Skeletal muscle satellite cell (primary cell): ENCODE measurements around the gene CRIM1.

Experiments
- H3K27me3 ChIP-seq: 2 replicates; pipeline ENCODE4 v1.7.0; 2013; ENCODE audit warnings: low read length; ENCODE audit not compliant: control insufficient read depth, insufficient read depth
- H3K36me3 ChIP-seq: 2 replicates; pipeline ENCODE4 v1.7.0; 2013; ENCODE audit warnings: mild to moderate bottlenecking, control low read depth, low read length; ENCODE audit not compliant: insufficient read depth
- H3K4me1 ChIP-seq: 2 replicates; pipeline ENCODE4 v1.7.0; 2013; ENCODE audit warnings: low read length; ENCODE audit not compliant: control insufficient read depth, insufficient read depth
- H3K4me2 ChIP-seq: 2 replicates; pipeline ENCODE4 v1.7.0; 2013; ENCODE audit warnings: mild to moderate bottlenecking, low read length
- H3K4me3 ChIP-seq: 2 replicates; pipeline ENCODE4 v1.7.0; 2013; ENCODE audit warnings: low read length
- H3K9ac ChIP-seq: 2 replicates; pipeline ENCODE4 v1.7.0; 2013; ENCODE audit warnings: mild to moderate bottlenecking, low read depth, low read length, moderate library complexity
- H3K9me3 ChIP-seq: replicated peaks from 2 replicates; pipeline ENCODE4 v1.7.0; 2013; ENCODE audit warnings: mild to moderate bottlenecking, control low read depth, low read length

The CRIM1 gene

DNA sequence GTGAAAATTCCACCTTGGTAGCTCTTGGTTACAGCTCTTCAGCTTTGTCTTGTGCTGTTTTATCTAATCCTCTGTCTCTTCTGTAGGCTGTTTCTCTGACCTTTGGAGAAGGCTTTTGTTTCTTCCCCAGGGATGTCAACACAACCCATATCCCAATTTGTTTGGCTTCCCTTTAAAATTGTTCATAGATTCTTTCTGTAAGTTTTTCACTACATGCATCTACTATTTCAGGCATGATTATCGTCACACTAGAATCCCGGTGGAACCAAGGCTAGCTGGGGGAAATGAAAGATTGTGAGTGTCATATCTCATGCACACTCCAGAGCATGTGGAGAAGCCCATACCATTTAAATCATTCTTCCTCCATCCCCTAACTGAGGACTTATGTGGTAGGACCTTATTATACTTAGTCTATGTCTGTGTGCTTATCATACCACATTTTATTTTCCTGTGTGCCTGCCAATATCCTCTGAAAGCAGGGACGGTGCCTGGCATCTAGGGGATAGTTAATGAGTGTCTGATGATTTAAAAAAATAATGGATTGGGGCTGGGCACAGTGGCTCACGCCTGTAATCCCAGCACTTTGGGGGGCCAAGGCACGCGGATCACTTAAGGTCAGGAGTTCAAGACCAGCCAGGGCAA is 59.9 kb downstream of the CRIM1 start:
- H3K36me3 ChIP-seq = peaks cover 49% of the 10 kb centered on the region
- H3K9ac ChIP-seq = no peak overlapping the region
- no peak overlapping the region for H3K4me3 ChIP-seq
- H3K4me1 ChIP-seq = peaks cover 55% of the 10 kb centered on the region
- H3K27me3 ChIP-seq = no peaks in the 10 kb centered on the region
- H3K9me3 ChIP-seq = no peaks in the 10 kb centered on the region
- no peak overlapping the region for H3K4me2 ChIP-seq

DNA sequence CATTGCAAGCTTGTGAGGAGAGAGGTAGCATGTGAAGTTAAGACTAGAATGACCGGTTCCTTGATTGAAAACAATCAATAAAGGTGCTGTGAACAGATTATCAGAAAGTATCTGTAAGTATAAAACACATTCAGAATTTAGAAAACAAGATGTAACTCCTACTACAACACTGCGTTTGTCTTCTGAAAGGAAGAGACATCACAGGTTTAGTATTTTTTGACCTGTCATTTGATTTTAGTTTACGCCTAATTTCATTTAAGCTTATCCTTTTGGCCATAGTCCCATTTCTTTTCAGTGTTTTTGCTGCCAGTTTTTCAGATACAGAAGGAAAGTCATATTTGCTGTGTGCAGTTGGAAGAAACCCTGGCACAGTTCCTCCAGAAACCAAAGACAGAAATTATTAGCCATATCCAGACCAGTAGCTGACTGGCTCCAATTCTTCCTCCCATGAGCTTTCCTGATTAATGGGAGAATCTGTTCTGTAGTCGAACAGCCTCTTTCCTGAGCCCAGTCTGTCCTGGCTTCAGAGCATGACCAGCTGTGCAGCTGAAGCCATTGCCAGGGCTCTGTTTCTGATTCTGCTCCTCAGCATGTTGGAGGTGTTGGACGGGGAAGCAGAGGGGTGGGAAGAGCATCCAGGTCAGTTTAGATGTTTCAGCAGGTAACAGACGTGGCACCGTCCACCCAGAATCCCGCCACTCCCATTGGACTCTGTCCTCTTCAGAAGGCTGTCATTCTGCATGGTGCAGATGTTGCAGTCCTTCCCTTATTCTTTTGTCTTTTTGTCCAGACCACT is 61.0 kb downstream of the CRIM1 start:
- no peak overlapping the region for H3K4me2 ChIP-seq

DNA sequence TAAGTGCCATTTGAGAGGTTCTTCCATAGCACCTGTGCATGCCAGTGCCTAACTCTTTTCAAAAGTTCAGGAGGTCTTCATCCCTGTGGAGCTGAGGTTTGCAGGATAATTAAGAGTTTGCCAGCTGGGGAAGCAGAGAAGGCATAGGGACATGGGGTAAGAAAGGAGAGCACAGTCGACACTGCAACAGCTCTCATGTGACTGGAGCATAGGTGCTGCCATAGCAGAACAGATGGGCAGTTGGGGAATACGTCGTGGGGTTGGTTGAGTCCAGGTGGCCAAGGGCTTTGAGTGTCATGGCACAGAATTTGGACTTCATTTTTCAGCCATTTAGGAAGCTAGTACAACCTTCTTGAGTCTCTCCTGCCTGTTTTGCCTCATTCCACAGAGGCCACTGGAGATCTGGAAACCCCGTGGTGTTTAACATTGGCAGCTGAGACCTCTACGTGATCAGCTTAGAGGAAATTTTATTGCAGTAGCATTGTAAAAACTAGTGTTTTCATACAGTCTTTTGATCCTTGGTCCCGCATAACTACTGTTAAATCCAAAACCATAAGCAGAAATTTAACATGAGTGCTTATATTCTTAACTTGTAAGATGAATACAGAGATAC is 65.1 kb downstream of the CRIM1 start:
- H3K36me3 ChIP-seq = peaks cover 58% of the 10 kb centered on the region
- H3K4me1 ChIP-seq = peaks cover 6% of the 10 kb centered on the region
- no peaks in the 10 kb centered on the region for H3K9me3 ChIP-seq
- no peak overlapping the region for H3K4me3 ChIP-seq
- H3K9ac ChIP-seq = no peak overlapping the region
- H3K27me3 ChIP-seq = no peaks in the 10 kb centered on the region
- no peak overlapping the region for H3K4me2 ChIP-seq

More for the DNA sequence above, 61.0 kb downstream of the CRIM1 start:
- H3K4me3 ChIP-seq = no peak overlapping the region
- no peaks in the 10 kb centered on the region for H3K9me3 ChIP-seq
- peaks cover 49% of the 10 kb centered on the region for H3K36me3 ChIP-seq
- peaks cover 47% of the 10 kb centered on the region for H3K4me1 ChIP-seq
- no peak overlapping the region for H3K9ac ChIP-seq
- no peaks in the 10 kb centered on the region for H3K27me3 ChIP-seq

DNA sequence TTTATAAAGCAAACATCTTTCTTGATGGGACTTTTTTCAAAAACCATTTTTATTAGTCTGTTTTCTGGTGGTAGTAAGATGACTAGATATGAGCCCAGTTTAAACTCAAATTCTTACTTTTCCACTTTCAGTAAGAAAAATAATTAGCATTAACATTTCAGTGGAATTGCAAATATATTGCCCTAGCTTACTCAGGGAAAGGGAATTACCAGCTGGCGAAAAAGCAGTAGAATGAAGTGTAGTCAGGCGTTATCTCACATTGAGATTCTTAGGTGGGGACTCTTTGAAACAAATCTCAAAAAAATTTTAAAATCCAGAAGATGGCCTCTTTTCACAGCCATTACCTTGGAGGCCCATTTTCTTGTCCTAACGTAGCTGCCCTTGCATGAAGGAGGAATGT is 65.8 kb downstream of the CRIM1 start:
- H3K4me2 ChIP-seq = no peak overlapping the region
- no peak overlapping the region for H3K9ac ChIP-seq
- H3K27me3 ChIP-seq = no peaks in the 10 kb centered on the region
- no peak overlapping the region for H3K4me3 ChIP-seq
- peaks cover 58% of the 10 kb centered on the region for H3K36me3 ChIP-seq
- no peaks in the 10 kb centered on the region for H3K9me3 ChIP-seq
- peaks cover 5% of the 10 kb centered on the region for H3K4me1 ChIP-seq

DNA sequence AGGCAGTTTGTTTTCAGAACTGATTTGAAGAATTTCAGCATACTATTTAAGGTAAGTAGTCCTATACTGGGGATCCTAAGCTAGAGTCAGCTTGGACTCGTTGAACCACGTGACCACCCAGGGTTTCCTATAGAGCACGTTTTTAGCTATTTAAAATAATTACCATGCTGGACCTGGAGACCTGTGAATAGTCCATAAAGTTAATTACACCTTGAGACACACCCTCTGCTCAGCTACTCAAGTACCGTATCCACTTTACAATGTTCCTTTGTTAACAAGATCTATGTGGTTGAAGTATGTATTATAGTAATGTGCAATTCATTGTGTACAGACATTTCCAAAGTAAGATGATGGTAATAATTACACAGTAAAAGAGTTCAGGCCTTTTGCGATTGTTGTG is 67.6 kb downstream of the CRIM1 start:
- Histone ChIP-seq H3K4me3 (no peak overlapping the region), H3K36me3 (peaks cover 49% of the 10 kb centered on the region), H3K9ac (no peak overlapping the region), H3K4me1 (peaks cover 10% of the 10 kb centered on the region), H3K4me2 (no peak overlapping the region), H3K27me3 (no peaks in the 10 kb centered on the region), H3K9me3 (no peaks in the 10 kb centered on the region)

DNA sequence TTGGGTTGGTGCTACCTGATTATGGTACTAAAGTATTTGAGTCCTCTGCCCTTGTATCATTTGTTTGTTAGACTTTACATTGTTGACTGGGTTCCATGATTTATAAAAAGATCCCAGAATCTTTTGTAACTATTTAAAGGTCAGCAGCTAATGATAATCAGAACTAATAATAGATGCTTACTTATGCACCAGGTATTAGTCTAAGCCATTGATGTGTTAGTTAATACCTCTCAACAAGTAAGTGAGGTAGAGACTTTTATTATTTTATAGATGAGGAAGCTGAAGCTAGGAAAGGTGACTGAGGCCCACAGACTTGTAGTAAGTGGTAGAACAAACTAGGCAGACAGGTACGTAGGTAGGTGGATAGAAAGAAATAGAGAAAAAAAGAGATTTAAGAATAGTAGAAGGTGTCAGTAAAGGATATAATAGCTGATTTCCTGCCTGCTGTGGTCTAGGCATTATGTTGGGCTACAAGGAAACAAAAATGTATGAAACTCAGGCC is 68.1 kb downstream of the CRIM1 start:
- Histone ChIP-seq H3K36me3 (peaks cover 52% of the 10 kb centered on the region), H3K4me3 (no peak overlapping the region), H3K4me2 (no peak overlapping the region), H3K4me1 (peaks cover 15% of the 10 kb centered on the region), H3K9ac (no peak overlapping the region), H3K9me3 (no peaks in the 10 kb centered on the region), H3K27me3 (no peaks in the 10 kb centered on the region)

DNA sequence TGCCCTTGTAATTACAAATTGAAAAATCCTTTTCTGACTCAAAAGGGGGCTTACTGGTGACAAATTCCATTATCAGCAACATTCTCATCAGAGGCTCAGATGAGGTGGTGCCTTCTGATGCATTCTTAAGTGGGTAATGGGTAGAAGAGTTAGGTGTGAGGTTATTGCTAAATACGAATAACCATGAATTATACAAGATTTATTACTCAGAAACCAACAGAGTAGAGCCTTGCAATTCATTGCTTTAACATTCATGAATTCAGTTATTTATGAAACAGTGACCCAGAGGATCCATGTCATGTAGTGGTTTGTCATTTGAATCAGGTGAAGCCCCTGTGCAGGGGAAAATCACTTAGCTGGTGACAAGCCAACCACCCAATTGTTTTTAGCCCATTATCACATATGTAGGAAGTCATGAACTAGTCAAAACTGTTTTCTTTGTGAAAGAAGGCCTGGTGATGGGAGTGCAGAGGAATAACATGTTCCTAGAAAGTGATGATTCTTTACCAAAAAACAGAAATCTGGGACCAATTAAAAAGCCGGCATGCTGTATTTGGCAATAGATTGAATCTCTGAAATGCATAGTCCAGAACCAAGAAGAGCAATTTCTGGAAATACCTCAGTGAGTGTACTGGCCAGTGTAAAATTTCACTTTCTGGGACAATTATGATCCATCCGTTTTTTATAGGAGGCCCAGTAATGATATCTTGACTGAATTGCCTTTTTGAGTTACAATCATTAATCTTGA is 70.2 kb downstream of the CRIM1 start:
- Histone ChIP-seq H3K4me3 (no peak overlapping the region), H3K4me1 (peaks cover 27% of the 10 kb centered on the region), H3K4me2 (no peak overlapping the region), H3K27me3 (no peaks in the 10 kb centered on the region), H3K9me3 (no peaks in the 10 kb centered on the region), H3K9ac (no peak overlapping the region), H3K36me3 (peaks cover 69% of the 10 kb centered on the region)

DNA sequence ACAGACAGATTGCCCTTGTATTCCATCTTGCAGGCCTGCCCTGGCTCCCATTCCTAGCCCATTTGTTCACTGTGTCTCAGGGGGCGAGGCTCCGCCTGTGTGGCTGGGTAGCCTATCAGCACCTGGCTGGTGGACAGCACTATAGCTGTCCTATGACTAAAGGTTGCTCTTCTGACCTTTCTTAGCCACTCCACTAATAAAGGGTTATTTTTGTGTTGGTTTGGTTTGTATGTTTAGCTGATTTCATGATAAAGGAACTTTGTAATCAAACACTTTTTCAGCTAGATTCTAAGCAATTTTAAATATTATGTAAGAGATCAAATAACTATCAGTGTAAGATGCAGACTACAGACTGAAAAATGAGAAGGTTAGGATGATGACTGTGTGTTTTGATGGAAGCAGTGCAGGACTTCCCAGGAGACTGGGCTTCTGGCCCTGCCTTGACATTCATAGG is 72.2 kb downstream of the CRIM1 start:
- Histone ChIP-seq H3K27me3 (no peaks in the 10 kb centered on the region), H3K36me3 (peaks cover 76% of the 10 kb centered on the region), H3K4me2 (no peak overlapping the region), H3K4me1 (peaks cover 38% of the 10 kb centered on the region), H3K4me3 (no peak overlapping the region), H3K9me3 (no peaks in the 10 kb centered on the region), H3K9ac (no peak overlapping the region)

DNA sequence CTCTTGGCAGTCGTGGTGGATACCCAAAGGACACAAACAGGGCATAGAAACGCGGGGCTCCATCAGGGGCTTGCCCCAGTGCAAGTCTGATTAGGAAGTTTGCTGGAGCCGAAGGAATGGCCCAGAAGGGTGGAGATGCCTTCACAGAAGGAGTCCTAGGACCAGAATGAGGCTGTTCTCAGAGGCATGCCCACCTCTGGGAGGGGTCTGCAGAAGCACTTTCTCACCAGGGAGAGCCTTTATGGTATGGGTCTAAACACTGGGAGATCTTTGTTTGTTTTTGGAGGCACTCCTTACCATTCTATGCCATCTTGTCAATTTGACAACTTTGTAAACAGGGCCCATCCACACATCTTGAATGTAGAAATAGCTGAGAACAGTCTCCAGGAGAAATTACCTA is 75.0 kb downstream of the CRIM1 start:
- H3K9ac ChIP-seq = no peak overlapping the region
- H3K4me2 ChIP-seq = no peak overlapping the region
- peaks cover 57% of the 10 kb centered on the region for H3K36me3 ChIP-seq
- no peaks in the 10 kb centered on the region for H3K9me3 ChIP-seq
- H3K4me3 ChIP-seq = no peak overlapping the region
- peaks cover 60% of the 10 kb centered on the region for H3K4me1 ChIP-seq
- H3K27me3 ChIP-seq = no peaks in the 10 kb centered on the region

DNA sequence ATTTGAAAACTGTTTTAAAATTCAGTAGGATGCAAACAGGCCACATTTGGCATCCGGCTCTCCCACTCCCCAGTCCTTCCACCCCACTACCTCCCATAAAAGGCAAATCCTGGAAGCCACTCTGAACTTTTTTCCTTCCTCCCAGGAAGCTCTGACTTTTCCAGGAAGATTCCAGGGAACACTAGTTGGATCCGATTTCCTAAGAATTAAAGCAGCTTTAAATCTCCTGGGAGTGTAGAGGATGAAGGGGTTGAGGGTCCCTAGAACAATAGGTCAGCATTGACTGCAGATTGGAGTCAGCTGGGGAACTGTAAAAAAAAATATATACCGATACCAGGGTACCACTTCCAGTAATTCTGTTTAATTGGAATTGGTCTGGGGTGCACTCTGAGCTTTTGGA is 76.9 kb downstream of the CRIM1 start:
- Histone ChIP-seq H3K27me3 (no peaks in the 10 kb centered on the region), H3K4me2 (no peak overlapping the region), H3K9ac (no peak overlapping the region), H3K9me3 (no peaks in the 10 kb centered on the region), H3K4me3 (no peak overlapping the region), H3K36me3 (peaks cover 50% of the 10 kb centered on the region), H3K4me1 (peaks cover 64% of the 10 kb centered on the region)
